HG02973 (cell line): ENCODE results near the gene PADI1.

ENCODE experiments used
- ATAC-seq: cut with Tn5 transposase; IDR thresholded peaks from one replicate; pipeline ENCODE4 v1.9.1; 2021; ENCODE audit warnings: moderate library complexity; ENCODE audit not compliant: unreplicated experiment

The PADI1 gene

GRCh38 chr1:17204546-17205440 lies at the start of gene PADI1:
Gene PADI1 (plus strand): TSS chr1:17205128. CDS start chr1:17205218, 90 bp downstream.
- no peak for ATAC-seq

GRCh38 chr1:17155257-17155920 lies 49.5 kb upstream of the PADI1 start:
- no peak for ATAC-seq

- ATAC-seq, result no peak
These were observed 48.8 kb upstream of the PADI1 start for GRCh38 chr1:17156108-17156507.

- ATAC-seq, result no peak
These were observed 46.0 kb upstream of the PADI1 start for GRCh38 chr1:17158961-17159360.

GRCh38 chr1:17161137-17161740 lies 43.7 kb upstream of the PADI1 start:
- no peak for ATAC-seq

- ATAC-seq, result no peak
These were observed 42.8 kb upstream of the PADI1 start for GRCh38 chr1:17161926-17162800.

GRCh38 chr1:17162941-17163340 lies 42.0 kb upstream of the PADI1 start:
- no peak for ATAC-seq

- no peak for ATAC-seq
These were observed 41.6 kb upstream of the PADI1 start for GRCh38 chr1:17163371-17163770.

GRCh38 chr1:17163789-17164666 lies 40.9 kb upstream of the PADI1 start:
- ATAC-seq, result no peak

GRCh38 chr1:17165823-17166222 lies 39.1 kb upstream of the PADI1 start:
- ATAC-seq, result no peak

GRCh38 chr1:17167041-17167785 lies 37.7 kb upstream of the PADI1 start:
- no peak for ATAC-seq

- no peak for ATAC-seq
These were observed 37.2 kb upstream of the PADI1 start for GRCh38 chr1:17167786-17168090.

GRCh38 chr1:17168091-17168876 lies 36.6 kb upstream of the PADI1 start:
- ATAC-seq, result no peak

- ATAC-seq, result no peak
These were observed 34.4 kb upstream of the PADI1 start for GRCh38 chr1:17170571-17170970.

GRCh38 chr1:17173217-17173616 lies 31.7 kb upstream of the PADI1 start:
- ATAC-seq, result no peak

- no peak for ATAC-seq
These were observed 28.4 kb upstream of the PADI1 start for GRCh38 chr1:17176306-17177061.

- no peak for ATAC-seq
These were observed 27.3 kb upstream of the PADI1 start for GRCh38 chr1:17177651-17178050.
